H9 (cell line): ENCODE data around the gene C15orf61. TPM values are rescaled to one million over a fixed set of nuclear protein-coding genes. Genes with fewer than 3 reads are reported as not detected.

Experiments
- DNase-seq: peaks from one replicate; pipeline ENCODE4 v3.0.0-alpha.2; 2017
- H2AFZ ChIP-seq: one replicate; pipeline ENCODE4 v1.6.1; 2013; ENCODE audit warnings: mild to moderate bottlenecking, low read length, control low read depth, moderate library complexity
- H2AK5ac ChIP-seq: 2 replicates; pipeline ENCODE4 v1.6.1; 2013; ENCODE audit warnings: low read length, control low read depth, mixed read lengths; ENCODE audit not compliant: insufficient read length
- H2BK120ac ChIP-seq: one replicate; pipeline ENCODE4 v1.6.1; 2013; ENCODE audit warnings: low read depth, mild to moderate bottlenecking, low read length, control low read depth, inconsistent platforms; ENCODE audit not compliant: poor library complexity, severe bottlenecking
- H2BK12ac ChIP-seq: 2 replicates; pipeline ENCODE4 v1.6.1; 2013; ENCODE audit warnings: low read length, control low read depth, mixed read lengths, low read depth; ENCODE audit not compliant: insufficient read length
- H2BK15ac ChIP-seq: 2 replicates; pipeline ENCODE4 v1.6.1; 2013; ENCODE audit warnings: low read depth, low read length, control low read depth
- H2BK20ac ChIP-seq: one replicate; pipeline ENCODE4 v1.6.1; 2013; ENCODE audit warnings: low read depth, mild to moderate bottlenecking, low read length, control low read depth, inconsistent platforms; ENCODE audit not compliant: poor library complexity, severe bottlenecking
- H2BK5ac ChIP-seq: 2 replicates; pipeline ENCODE4 v1.6.1; 2013; ENCODE audit warnings: low read length, control low read depth, mixed read lengths; ENCODE audit not compliant: insufficient read length
- H3K14ac ChIP-seq: 2 replicates; pipeline ENCODE4 v1.6.1; 2013; ENCODE audit warnings: low read length, control low read depth; ENCODE audit not compliant: insufficient read depth
- H3K18ac ChIP-seq: 2 replicates; pipeline ENCODE4 v1.6.1; 2013; ENCODE audit warnings: low read depth, mild to moderate bottlenecking, mixed read lengths, low read length, control low read depth; ENCODE audit not compliant: insufficient read length
- H3K23ac ChIP-seq: 2 replicates; pipeline ENCODE4 v1.6.1; 2013; ENCODE audit warnings: low read length, control low read depth, mixed read lengths, low read depth; ENCODE audit not compliant: insufficient read length
- H3K23me2 ChIP-seq: 2 replicates; pipeline ENCODE4 v1.6.1; 2013; ENCODE audit warnings: low read depth, mild to moderate bottlenecking, mixed read lengths, low read length, control low read depth; ENCODE audit not compliant: insufficient read length, poor library complexity, severe bottlenecking
- H3K27ac ChIP-seq: 2 replicates; pipeline ENCODE4 v1.5.1; 2013; ENCODE audit warnings: low read length, control low read depth, mixed read lengths, low read depth; ENCODE audit not compliant: insufficient read length
- H3K27me3 ChIP-seq: 2 replicates; pipeline ENCODE4 v1.6.1; 2013; ENCODE audit warnings: low read length, control low read depth, inconsistent platforms; ENCODE audit not compliant: insufficient read depth
- H3K4ac ChIP-seq: 2 replicates; pipeline ENCODE4 v1.6.1; 2013; ENCODE audit warnings: low read depth, mild to moderate bottlenecking, control low read depth, inconsistent platforms, low read length, moderate library complexity
- H3K4me1 ChIP-seq: 2 replicates; pipeline ENCODE4 v1.6.1; 2013; ENCODE audit warnings: low read length, control low read depth, inconsistent platforms; ENCODE audit not compliant: insufficient read depth
- H3K4me2 ChIP-seq: 2 replicates; pipeline ENCODE4 v1.6.1; 2013; ENCODE audit warnings: low read length, control low read depth, mixed read lengths; ENCODE audit not compliant: insufficient read length, insufficient read depth
- H3K56ac ChIP-seq: 2 replicates; pipeline ENCODE4 v1.6.1; 2013; ENCODE audit warnings: low read depth, mild to moderate bottlenecking, mixed read lengths, low read length, control low read depth; ENCODE audit not compliant: insufficient read length
- H3K79me1 ChIP-seq: 2 replicates; pipeline ENCODE4 v1.6.1; 2013; ENCODE audit warnings: low read depth, mild to moderate bottlenecking, moderate library complexity, low read length, control low read depth, inconsistent platforms; ENCODE audit not compliant: insufficient read depth, poor library complexity, severe bottlenecking
- H3K79me2 ChIP-seq: 2 replicates; pipeline ENCODE4 v1.6.1; 2013; ENCODE audit warnings: low read length, control low read depth, inconsistent platforms; ENCODE audit not compliant: insufficient read depth
- H3K9ac ChIP-seq: 2 replicates; pipeline ENCODE4 v1.6.1; 2013; ENCODE audit warnings: low read length, control low read depth, mixed read lengths; ENCODE audit not compliant: insufficient read length; ENCODE audit errors: extremely low read depth
- H3K9me3 ChIP-seq: one replicate; pipeline ENCODE4 v1.6.1; 2013; ENCODE audit warnings: low read depth, low read length, inconsistent platforms; ENCODE audit not compliant: control insufficient read depth
- H3T11ph ChIP-seq: one replicate; pipeline ENCODE4 v1.6.1; 2013; ENCODE audit warnings: mild to moderate bottlenecking, low read length, control low read depth, inconsistent platforms
- H4K20me1 ChIP-seq: one replicate; pipeline ENCODE4 v1.6.1; 2013; ENCODE audit not compliant: control insufficient read depth, insufficient read length, insufficient read depth
- H4K5ac ChIP-seq: 2 replicates; pipeline ENCODE4 v1.6.1; 2013; ENCODE audit warnings: low read depth, mild to moderate bottlenecking, mixed read lengths, low read length, control low read depth; ENCODE audit not compliant: insufficient read length
- H4K8ac ChIP-seq: replicated peaks from 2 replicates; pipeline ENCODE4 v1.6.1; 2013; ENCODE audit warnings: low read length, control low read depth, mixed read lengths, low read depth; ENCODE audit not compliant: insufficient read length
- H4K91ac ChIP-seq: 2 replicates; pipeline ENCODE4 v1.6.1; 2013; ENCODE audit warnings: low read depth, mild to moderate bottlenecking, moderate library complexity, mixed read lengths, low read length, control low read depth; ENCODE audit not compliant: insufficient read length
- H3K27ac Mint-ChIP-seq, 3 experiments: 2 replicates in 2 of 3; 3 replicates in 1 of 3; pipeline ENCODE4 v1.8.0; 2020 to 2021; ENCODE audit warnings: mixed read lengths in 3 of 3, mild to moderate bottlenecking in 1 of 3, moderate library complexity in 1 of 3
- H3K27me3 Mint-ChIP-seq: 2 replicates; pipeline ENCODE4 v1.8.0; 2021; ENCODE audit warnings: low read depth, mild to moderate bottlenecking, moderate library complexity, mixed read lengths
- H3K36me3 Mint-ChIP-seq, 3 experiments: 2 replicates in 2 of 3; 3 replicates in 1 of 3; pipeline ENCODE4 v1.8.0; 2020 to 2021; ENCODE audit warnings: low read depth in 3 of 3, mixed read lengths in 3 of 3; ENCODE audit not compliant: insufficient read depth in 1 of 3
- H3K4me1 Mint-ChIP-seq, 2 experiments: 2 replicates each; pipeline ENCODE4 v1.8.0; 2020; ENCODE audit warnings: mixed read lengths in 2 of 2
- H3K4me3 Mint-ChIP-seq, 2 experiments: 2 replicates in 1 of 2; 3 replicates in 1 of 2; pipeline ENCODE4 v1.8.0; 2020 to 2021; ENCODE audit warnings: mild to moderate bottlenecking in 2 of 2, mixed read lengths in 2 of 2, moderate library complexity in 1 of 2
- H3K9me3 Mint-ChIP-seq, 2 experiments: 2 replicates in 1 of 2; 3 replicates in 1 of 2; pipeline ENCODE4 v1.8.0; 2020; ENCODE audit warnings: mild to moderate bottlenecking in 2 of 2, mixed read lengths in 2 of 2, moderate library complexity in 1 of 2
- WGBS: extraction: QIAGEN DNeasy Blood & Tissue Kit; methylation state at CpG from one replicate; pipeline ENCODE4 v1.1.7; 2013; ENCODE audit warnings: missing lambda C conversion rate, low lambda C conversion rate, mixed read lengths; ENCODE audit not compliant: insufficient read length; ENCODE audit errors: extremely low coverage; 5-methylcytosine and 5-hydroxymethylcytosine counted together
- total RNA-seq: library from RNA; stranded (reverse); gene quantifications from 2 replicates; pipeline ENCODE4 v1.2.1, GENCODE V29; 2021
- TF ChIP-seq, protein P1 (sequence below): fragments of 200-600 bp; sonication (generic); conservative IDR thresholded peaks from 3 replicates; pipeline ENCODE4 v1.8.0; 2021; ENCODE audit warnings: antibody characterized with exemption, mild to moderate bottlenecking

Gene C15orf61
- total RNA-seq, 1 experiment from 2014 or later, result 2.6 TPM

- no peak overlapping the region for H3K27ac ChIP-seq
- WGBS, result no CpG with 5 or more reads among the region's 3 CpGs
These were observed 36.1 kb downstream of the C15orf61 start for GRCh38 chr15:67556976-67557570.

More at GRCh38 chr15:67556976-67557570, 36.1 kb downstream of the C15orf61 start:
- no peaks in the 10 kb centered on the region for H3K27me3 ChIP-seq
- no peak overlapping the region for H4K5ac ChIP-seq
- H2AFZ ChIP-seq, result no peak overlapping the region
- Mint-ChIP-seq H3K4me3 (no peak overlapping the region), H3K36me3 (peaks cover 4 to 17% (median 17%) of the 10 kb centered on the region in 3 experiments), H3K27me3 (no peaks in the 10 kb centered on the region), H3K9me3 (peaks cover 2 to 3% of the 10 kb centered on the region in 2 experiments; a peak in 4 of 5 replicates), H3K4me1 (peaks cover 14 to 16% of the 10 kb centered on the region in 2 experiments), H3K27ac (no peak overlapping the region)
- H3T11ph ChIP-seq, result no peak overlapping the region
- no peak overlapping the region for H2BK120ac ChIP-seq
- H2BK5ac ChIP-seq, result no peak overlapping the region
- TF ChIP-seq, protein P1, sequence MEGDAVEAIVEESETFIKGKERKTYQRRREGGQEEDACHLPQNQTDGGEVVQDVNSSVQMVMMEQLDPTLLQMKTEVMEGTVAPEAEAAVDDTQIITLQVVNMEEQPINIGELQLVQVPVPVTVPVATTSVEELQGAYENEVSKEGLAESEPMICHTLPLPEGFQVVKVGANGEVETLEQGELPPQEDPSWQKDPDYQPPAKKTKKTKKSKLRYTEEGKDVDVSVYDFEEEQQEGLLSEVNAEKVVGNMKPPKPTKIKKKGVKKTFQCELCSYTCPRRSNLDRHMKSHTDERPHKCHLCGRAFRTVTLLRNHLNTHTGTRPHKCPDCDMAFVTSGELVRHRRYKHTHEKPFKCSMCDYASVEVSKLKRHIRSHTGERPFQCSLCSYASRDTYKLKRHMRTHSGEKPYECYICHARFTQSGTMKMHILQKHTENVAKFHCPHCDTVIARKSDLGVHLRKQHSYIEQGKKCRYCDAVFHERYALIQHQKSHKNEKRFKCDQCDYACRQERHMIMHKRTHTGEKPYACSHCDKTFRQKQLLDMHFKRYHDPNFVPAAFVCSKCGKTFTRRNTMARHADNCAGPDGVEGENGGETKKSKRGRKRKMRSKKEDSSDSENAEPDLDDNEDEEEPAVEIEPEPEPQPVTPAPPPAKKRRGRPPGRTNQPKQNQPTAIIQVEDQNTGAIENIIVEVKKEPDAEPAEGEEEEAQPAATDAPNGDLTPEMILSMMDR, result no peak
- no peak overlapping the region for H3K4me2 ChIP-seq
- no peaks in the 10 kb centered on the region for H3K4me1 ChIP-seq
- no peak overlapping the region for H4K8ac ChIP-seq
- H3K14ac ChIP-seq, result no peak overlapping the region
- H3K4ac ChIP-seq, result no peak overlapping the region
- H3K9me3 ChIP-seq, result no peaks in the 10 kb centered on the region
- H2AK5ac ChIP-seq, result no peak overlapping the region
- H2BK12ac ChIP-seq, result no peak overlapping the region
- no peak for DNase-seq
- H3K79me2 ChIP-seq, result no peaks in the 10 kb centered on the region
- H2BK20ac ChIP-seq, result no peak overlapping the region
- H3K79me1 ChIP-seq, result no peaks in the 10 kb centered on the region
- no peak overlapping the region for H2BK15ac ChIP-seq
- H3K23ac ChIP-seq, result no peak overlapping the region
- no peak overlapping the region for H3K56ac ChIP-seq
- H4K20me1 ChIP-seq, result no peaks in the 10 kb centered on the region
- H3K18ac ChIP-seq, result no peak overlapping the region
- no peak overlapping the region for H3K9ac ChIP-seq
- H4K91ac ChIP-seq, result no peak overlapping the region
- H3K23me2 ChIP-seq, result no peaks in the 10 kb centered on the region
